HepG2 (cell line): ENCODE measurements around the gene NSMF. TPM values are rescaled to one million over a fixed set of nuclear protein-coding genes. Genes with fewer than 3 reads are reported as not detected.
A peak's percentile ranks its signal among the peaks of the same experiment; 100 is the strongest.

Experiments used
- ATAC-seq: fragments of 200-7000 bp; cut with Tn5 transposase; 3 replicates; pipeline ENCODE4 v1.9.1; 2020; ENCODE audit warnings: mild to moderate bottlenecking, moderate library complexity
- BruUV-seq: library from RNA; stranded (reverse); fragments of 400-500 nt; replicated peaks from 2 replicates; lab custom pipeline; 2021; lab: Mats Ljungman, UMichigan
- CTCF ChIA-PET: fragments of 300-600 bp; formaldehyde crosslinking; extraction: SDS; loops from one replicate; lab custom pipeline; 2021; ENCODE audit warnings: low total read pairs, inconsistent platforms, low intra/inter-chr PET ratio; lab: Yijun Ruan, JAX
- POLR2A ChIA-PET: fragments of 350-600 bp; sonication (Branson Sonifier 250); formaldehyde crosslinking; loops from one replicate; lab custom pipeline; 2020; ENCODE audit warnings: antibody characterized with exemption, inconsistent platforms; lab: Yijun Ruan, JAX
- DNase-seq: peaks from one replicate; pipeline ENCODE4 v3.0.0-alpha.2; 2015; ENCODE audit warnings: low spot score
- FAIRE-seq: peaks from 3 replicates; lab custom pipeline; 2011; peaks lifted over from hg19 to GRCh38; lab: Jason Lieb, UNC
- H2AFZ ChIP-seq: one replicate; pipeline ENCODE4 v1.6.1; 2011; ENCODE audit warnings: low read length, inconsistent platforms
- H3K27ac ChIP-seq: fragments of 300-600 bp; 3 replicates; pipeline ENCODE4 v1.8.0; 2011; ENCODE audit warnings: mixed run types, mild to moderate bottlenecking, mixed read lengths, low read length, inconsistent platforms; ENCODE audit not compliant: insufficient read depth; ENCODE audit errors: extremely low read length
- H3K27me3 ChIP-seq, 2 experiments: fragments of 200-600 bp in 1 of 2; 2 replicates in 1 of 2; 3 replicates in 1 of 2; pipeline versions ENCODE4 v1.6.0 to v1.8.0; 2011; ENCODE audit warnings: low read length in 2 of 2, mild to moderate bottlenecking in 2 of 2, moderate library complexity in 2 of 2, inconsistent platforms in 1 of 2; ENCODE audit not compliant: insufficient read depth in 2 of 2, control insufficient read depth in 1 of 2
- H3K36me3 ChIP-seq, 2 experiments: fragments of 200-600 bp in 1 of 2; replicated peaks in 1 of 2; 2 replicates in 1 of 2; 3 replicates in 1 of 2; pipeline versions ENCODE4 v1.5.1 to v1.8.0; 2011; ENCODE audit warnings: low read length in 2 of 2, inconsistent platforms in 1 of 2; ENCODE audit not compliant: insufficient read depth in 2 of 2, control insufficient read depth in 1 of 2
- H3K4me1 ChIP-seq: 2 replicates; pipeline ENCODE4 v1.5.1; 2012; ENCODE audit warnings: low read length, inconsistent platforms; ENCODE audit not compliant: insufficient read depth
- H3K4me2 ChIP-seq: 2 replicates; pipeline ENCODE4 v1.6.0; 2011; ENCODE audit warnings: low read depth, low read length, inconsistent platforms
- H3K4me3 ChIP-seq, 3 experiments: fragments of 200-600 bp in 1 of 3; sonication (generic), shearing (Covaris generic) in 1 of 3; replicated peaks in 1 of 3; 2 replicates each; pipeline ENCODE4 v1.5.1; 2011 to 2016; ENCODE audit warnings: low read length in 3 of 3, inconsistent platforms in 2 of 3, low read depth in 2 of 3, mild to moderate bottlenecking in 2 of 3, control low read depth in 1 of 3, mixed read lengths in 1 of 3; ENCODE audit not compliant: insufficient read depth in 1 of 3
- H3K79me2 ChIP-seq: one replicate; pipeline ENCODE4 v1.6.1; 2011; ENCODE audit warnings: low read length, inconsistent platforms; ENCODE audit not compliant: insufficient read depth
- H3K9ac ChIP-seq: 2 replicates; pipeline ENCODE4 v1.6.0; 2011; ENCODE audit warnings: mild to moderate bottlenecking, low read depth, low read length, inconsistent platforms; ENCODE audit not compliant: insufficient read depth
- H3K9me3 ChIP-seq: 2 replicates; pipeline ENCODE4 v1.5.1; 2012; ENCODE audit warnings: mild to moderate bottlenecking, low read length
- H4K20me1 ChIP-seq: 2 replicates; pipeline ENCODE4 v1.6.0; 2011; ENCODE audit warnings: inconsistent platforms, mild to moderate bottlenecking, low read length, moderate library complexity; ENCODE audit not compliant: insufficient read depth
- NONO ChIP-seq, 2 experiments: fragments of 450-650 bp in 1 of 2; sonication (generic) in 1 of 2; formaldehyde crosslinking in 1 of 2; IDR thresholded peaks in 1 of 2; conservative IDR thresholded peaks in 1 of 2; 2 replicates each; pipeline versions ENCODE4 v1.6.1 to v1.8.0; 2017 to 2022; ENCODE audit warnings: mild to moderate bottlenecking in 1 of 2, missing genetic modification reagents in 1 of 2, moderate library complexity in 1 of 2
- ZFX ChIP-seq: sonication (generic); formaldehyde crosslinking; IDR thresholded peaks from 2 replicates; pipeline ENCODE4 v1.4.0; 2020; ENCODE audit warnings: mild to moderate bottlenecking, low read depth, missing genetic modification reagents, moderate library complexity
- ZNF614 ChIP-seq: IDR thresholded peaks from 2 replicates; pipeline ENCODE4 v1.6.1; 2018; ENCODE audit warnings: missing biosample characterization, missing genetic modification reagents, inconsistent platforms, borderline replicate concordance
- WGBS: methylation state at CpG from one replicate; pipeline ENCODE4 v1.1.6; 2017; ENCODE audit warnings: low lambda C conversion rate; 5-methylcytosine and 5-hydroxymethylcytosine counted together
- in situ Hi-C: cut with HindIII; loops from 2 replicates; pipeline ENCODE4 v1.10.0; 2017; ENCODE audit warnings: low pct_unique_long_range_greater_than_20kb; ENCODE audit not compliant: extremely low pct_ligation_motif_present
- intact Hi-C: fragments of 100-400 bp; cut with micrococcal nuclease; formaldehyde crosslinking; loops from one replicate; pipeline ENCODE4 v1.10.0; 2022; ENCODE audit not compliant: unreplicated experiment
- polyA plus RNA-seq, 8 experiments: library from polyadenylated mRNA; depleted of rRNA in 3 of 8; stranded (reverse) in 7 of 8; unstranded in 1 of 8; fragments of >200 nt; fragmentation: Illumina TruSeq in 4 of 8; extraction: Trizol in 4 of 8; gene quantifications; 2 replicates each; pipeline versions ENCODE4 v1.2.1 to v1.2.3, GENCODE V29; 2011 to 2016; ENCODE audit warnings: low read depth in 4 of 8, missing spikeins in 1 of 8, mixed read lengths in 1 of 8; ENCODE audit not compliant: insufficient read depth in 1 of 8
- total RNA-seq, 5 experiments: library from RNA; depleted of rRNA; stranded (reverse); fragments of >200 nt; fragmentation: Illumina TruSeq; extraction: Trizol; gene quantifications; 2 replicates each; pipeline ENCODE4 v1.2.3, GENCODE V29; 2016; ENCODE audit warnings: low read depth in 1 of 5
- TF ChIP-seq, protein P1 (sequence below): sonication (generic); formaldehyde crosslinking; IDR thresholded peaks from 2 replicates; pipeline ENCODE4 v1.4.0; 2020; ENCODE audit warnings: missing genetic modification reagents
- TF ChIP-seq, protein P2 (sequence below): sonication (generic); formaldehyde crosslinking; IDR thresholded peaks from 2 replicates; pipeline ENCODE4 v1.4.0; 2020; ENCODE audit warnings: missing genetic modification reagents

NSMF gene
- total and polyA plus RNA-seq, 2 of the 13 experiments (the other 11 are each of a cell fraction or from before 2014, with no cell fraction given): 44.3 to 183 TPM

DNA sequence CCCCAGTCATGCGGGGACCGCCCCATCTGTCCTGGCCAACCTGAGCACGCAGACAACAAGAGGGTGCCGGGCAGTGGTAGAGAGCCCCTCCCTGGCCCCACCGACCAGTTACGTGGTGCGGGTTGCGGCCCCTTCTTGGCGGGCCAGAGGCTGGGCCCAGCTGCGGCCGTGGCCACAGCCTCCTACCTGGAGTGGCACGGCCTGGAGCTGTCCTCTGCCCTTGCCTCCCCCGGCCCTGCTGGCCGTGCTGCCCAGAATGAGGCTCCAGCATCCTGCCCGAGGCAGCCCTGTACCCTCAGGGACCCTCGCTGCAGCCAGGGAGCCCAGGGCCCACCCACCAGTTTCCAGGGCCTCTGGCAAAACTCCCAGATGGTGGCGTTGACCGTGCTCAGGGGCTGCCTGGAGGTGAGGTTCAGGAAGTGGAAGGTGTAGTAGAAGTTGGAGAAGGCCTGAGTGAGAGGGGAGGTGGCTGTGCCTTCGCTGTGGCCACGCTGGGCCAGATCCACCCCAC, 23.7 kb downstream of the NSMF start:
- Histone ChIP-seq H3K27me3 (peaks cover 11 to 35% of the 10 kb centered on the region in 2 experiments; a peak in 3 of 5 replicates), H3K9ac (peak overlapping the region; percentile 62), H3K27ac (no peak overlapping the region), H3K4me2 (peak overlapping the region; percentile 68), H3K79me2 (no peaks in the 10 kb centered on the region), H3K4me3 (peak overlapping the region in 1 of 3 experiments; percentile 59; a peak in 1 of 6 replicates), H2AFZ (no peak overlapping the region), H3K4me1 (peaks cover 23% of the 10 kb centered on the region), H3K36me3 (no peaks in the 10 kb centered on the region), H3K9me3 (no peaks in the 10 kb centered on the region), H4K20me1 (no peaks in the 10 kb centered on the region)
- no peak for FAIRE-seq
- no TSS peak for BruUV-seq
- ATAC-seq: peak; percentile 1
- intact Hi-C loops: no loop called here
- ChIA-PET CTCF (no interaction called here), POLR2A (interaction anchor here (0.7 kb wide), 1 partner anchor 12 kb away, joined by 5 read pairs; the partner anchor contains the start of genes EXD3 and NOXA1)
- 20% methylated on average over 5 of the region's 20 CpGs for WGBS
- no peak for DNase-seq
- in situ Hi-C loops: no loop called here
- no peak for TF ChIP-seq NONO (IDR thresholded peaks at IDR 0.05)
- 0 out of 2 replicates have a peak, but pooled peaks have one; percentile 5 for TF ChIP-seq NONO (CRISPR knock-in tag; conservative IDR thresholded peaks at IDR 0.05)
- TF ChIP-seq, protein P1, sequence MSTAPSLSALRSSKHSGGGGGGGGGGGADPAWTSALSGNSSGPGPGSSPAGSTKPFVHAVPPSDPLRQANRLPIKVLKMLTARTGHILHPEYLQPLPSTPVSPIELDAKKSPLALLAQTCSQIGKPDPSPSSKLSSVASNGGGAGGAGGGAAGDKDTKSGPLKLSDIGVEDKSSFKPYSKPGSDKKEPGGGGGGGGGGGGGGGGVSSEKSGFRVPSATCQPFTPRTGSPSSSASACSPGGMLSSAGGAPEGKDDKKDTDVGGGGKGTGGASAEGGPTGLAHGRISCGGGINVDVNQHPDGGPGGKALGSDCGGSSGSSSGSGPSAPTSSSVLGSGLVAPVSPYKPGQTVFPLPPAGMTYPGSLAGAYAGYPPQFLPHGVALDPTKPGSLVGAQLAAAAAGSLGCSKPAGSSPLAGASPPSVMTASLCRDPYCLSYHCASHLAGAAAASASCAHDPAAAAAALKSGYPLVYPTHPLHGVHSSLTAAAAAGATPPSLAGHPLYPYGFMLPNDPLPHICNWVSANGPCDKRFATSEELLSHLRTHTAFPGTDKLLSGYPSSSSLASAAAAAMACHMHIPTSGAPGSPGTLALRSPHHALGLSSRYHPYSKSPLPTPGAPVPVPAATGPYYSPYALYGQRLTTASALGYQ: no peak
- TF ChIP-seq, all 625 proteins: peak for 1

DNA sequence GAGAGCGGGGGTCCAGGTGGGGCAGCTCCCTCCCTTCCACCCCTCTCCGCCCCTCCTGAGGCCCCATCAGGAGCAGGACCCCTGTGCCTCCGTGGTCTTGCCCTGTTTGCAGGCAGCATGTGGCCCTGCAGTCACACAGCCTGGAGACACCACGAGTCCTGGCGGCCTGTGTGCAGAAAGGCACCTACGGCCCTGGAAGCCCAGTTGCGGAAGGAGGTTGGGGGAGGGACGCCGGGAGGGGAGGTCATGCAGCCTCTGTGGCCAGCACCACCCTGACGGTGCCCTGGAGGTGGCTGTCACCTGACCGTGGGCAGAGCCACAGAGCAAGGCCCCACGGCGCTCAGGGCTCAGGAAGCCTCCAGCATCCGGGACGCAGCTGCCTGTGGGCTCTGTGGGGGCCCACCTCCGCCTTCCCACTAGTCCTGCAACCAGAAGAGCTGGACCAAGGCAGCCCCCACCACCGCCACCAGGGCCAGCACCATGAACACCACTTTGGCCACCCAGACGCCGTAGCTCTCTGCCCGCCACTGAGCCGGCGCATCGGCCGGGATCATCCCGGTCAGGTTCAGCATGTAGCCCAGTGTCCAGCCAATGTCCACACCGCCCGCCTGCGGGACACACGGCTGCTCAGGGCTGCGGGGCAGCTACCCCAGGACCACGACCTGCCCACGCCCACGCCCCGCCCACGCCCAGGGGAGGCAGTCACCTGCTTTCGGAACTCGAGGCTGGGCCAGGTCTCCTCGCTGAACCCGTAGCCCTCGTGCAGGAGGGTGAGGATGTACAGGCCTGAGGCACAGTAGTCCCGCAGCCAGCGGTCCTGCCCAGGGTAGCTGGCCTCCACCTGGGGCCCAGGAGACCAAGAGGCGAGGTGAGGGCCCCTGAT, 24.4 kb downstream of the NSMF start:
- DNase-seq (no peak), ATAC-seq (no peak), FAIRE-seq (no peak)
- Histone ChIP-seq H3K4me3 (no peak overlapping the region), H3K9me3 (no peaks in the 10 kb centered on the region), H3K27ac (no peak overlapping the region), H3K36me3 (no peaks in the 10 kb centered on the region), H3K27me3 (peaks cover 11 to 35% of the 10 kb centered on the region in 2 experiments; a peak in 3 of 5 replicates), H4K20me1 (no peaks in the 10 kb centered on the region), H2AFZ (no peak overlapping the region), H3K9ac (no peak overlapping the region), H3K79me2 (no peaks in the 10 kb centered on the region), H3K4me1 (peaks cover 23% of the 10 kb centered on the region), H3K4me2 (no peak overlapping the region)
- in situ Hi-C loops: no loop called here
- BruUV-seq: no TSS peak
- intact Hi-C loops: no loop called here
- no peak for TF ChIP-seq ZNF614 (CRISPR knock-in tag)
- TF ChIP-seq, protein P2, sequence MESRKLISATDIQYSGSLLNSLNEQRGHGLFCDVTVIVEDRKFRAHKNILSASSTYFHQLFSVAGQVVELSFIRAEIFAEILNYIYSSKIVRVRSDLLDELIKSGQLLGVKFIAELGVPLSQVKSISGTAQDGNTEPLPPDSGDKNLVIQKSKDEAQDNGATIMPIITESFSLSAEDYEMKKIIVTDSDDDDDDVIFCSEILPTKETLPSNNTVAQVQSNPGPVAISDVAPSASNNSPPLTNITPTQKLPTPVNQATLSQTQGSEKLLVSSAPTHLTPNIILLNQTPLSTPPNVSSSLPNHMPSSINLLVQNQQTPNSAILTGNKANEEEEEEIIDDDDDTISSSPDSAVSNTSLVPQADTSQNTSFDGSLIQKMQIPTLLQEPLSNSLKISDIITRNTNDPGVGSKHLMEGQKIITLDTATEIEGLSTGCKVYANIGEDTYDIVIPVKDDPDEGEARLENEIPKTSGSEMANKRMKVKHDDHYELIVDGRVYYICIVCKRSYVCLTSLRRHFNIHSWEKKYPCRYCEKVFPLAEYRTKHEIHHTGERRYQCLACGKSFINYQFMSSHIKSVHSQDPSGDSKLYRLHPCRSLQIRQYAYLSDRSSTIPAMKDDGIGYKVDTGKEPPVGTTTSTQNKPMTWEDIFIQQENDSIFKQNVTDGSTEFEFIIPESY (CRISPR knock-in tag): peak; percentile 20; the same call in 1 of the 2 replicates
- TF ChIP-seq ZFX (CRISPR knock-in tag): 0 out of 2 replicates have a peak, but pooled peaks have one; percentile 3
- 75% methylated on average over 4 of the region's 43 CpGs for WGBS
- ChIA-PET POLR2A (no interaction called here), CTCF (no interaction called here)
